Upper lobe of right lung (tissue), 1 donor: Measurements from ENCODE around the gene BTNL3. TPM values are rescaled to one million over a fixed set of nuclear protein-coding genes. Genes with fewer than 3 reads are reported as not detected.

Source experiments
- ATAC-seq: fragments of 200-7000 bp; cut with Tn5 transposase; one replicate; pipeline ENCODE4 v1.9.1; 2020; ENCODE audit warnings: mild to moderate bottlenecking, moderate library complexity
- DNase-seq: peaks from one replicate; pipeline ENCODE4 v3.0.0-alpha.2; 2020
- H3K27ac ChIP-seq: fragments of 200-600 bp; one replicate; pipeline ENCODE4 v1.8.0; 2022
- H3K27me3 ChIP-seq: fragments of 200-600 bp; one replicate; pipeline ENCODE4 v1.8.0; 2022; ENCODE audit warnings: mild to moderate bottlenecking
- H3K36me3 ChIP-seq: fragments of 200-600 bp; one replicate; pipeline ENCODE4 v1.8.0; 2022
- H3K4me1 ChIP-seq: fragments of 200-600 bp; one replicate; pipeline ENCODE4 v1.8.0; 2022
- H3K4me3 ChIP-seq: fragments of 200-600 bp; one replicate; pipeline ENCODE4 v1.8.0; 2022; ENCODE audit warnings: mild to moderate bottlenecking
- H3K9me3 ChIP-seq: fragments of 200-600 bp; one replicate; pipeline ENCODE4 v1.8.0; 2022
- CTCF ChIP-seq: fragments of 200-600 bp; IDR thresholded peaks from one replicate; pipeline ENCODE4 v1.8.0; 2022; ENCODE audit warnings: antibody characterized with exemption
- intact Hi-C: fragments of 100-400 bp; cut with DNase I; formaldehyde crosslinking; loops from one replicate; pipeline ENCODE4 v1.11.0; 2022
- total RNA-seq: library from RNA; stranded (reverse); fragmentation: NEBNext Ultra II Directional; extraction: Animal tissue kit (Norgen Biotek cat#: 25700); gene quantifications from one replicate; pipeline ENCODE4 v1.2.1, GENCODE V29; 2021
- donor health status: DM: no; HTN: yes; CAD: no; lungs with severe emphysema.

Gene BTNL3
- total RNA-seq, 1 donor from 2014 or later = not detected

- no peak for DNase-seq
- ATAC-seq = no peak
- Histone ChIP-seq H3K9me3 (peaks cover 7% of the 10 kb centered on the region), H3K4me3 (no peak overlapping the region), H3K27me3 (no peaks in the 10 kb centered on the region), H3K27ac (no peak overlapping the region), H3K36me3 (no peaks in the 10 kb centered on the region), H3K4me1 (no peaks in the 10 kb centered on the region)
- no peak for TF ChIP-seq CTCF
- intact Hi-C loops = no loop called here
These were observed 35.8 kb downstream of the BTNL3 start for GRCh38 chr5:181024245-181025064.

GRCh38 chr5:181027452-181028031 is 38.9 kb downstream of the BTNL3 start:
- H3K4me1 ChIP-seq = no peaks in the 10 kb centered on the region
- no peak for ATAC-seq
- H3K27me3 ChIP-seq = no peaks in the 10 kb centered on the region
- no peaks in the 10 kb centered on the region for H3K36me3 ChIP-seq
- no peak for TF ChIP-seq CTCF
- no peak overlapping the region for H3K27ac ChIP-seq
- intact Hi-C loops = no loop called here
- peaks cover 2% of the 10 kb centered on the region for H3K9me3 ChIP-seq
- no peak for DNase-seq
- no peak overlapping the region for H3K4me3 ChIP-seq

- no peak for ATAC-seq
- H3K27me3 ChIP-seq = no peaks in the 10 kb centered on the region
- no peaks in the 10 kb centered on the region for H3K4me1 ChIP-seq
- TF ChIP-seq CTCF = no peak
- no peaks in the 10 kb centered on the region for H3K36me3 ChIP-seq
- intact Hi-C loops = no loop called here
- DNase-seq = no peak
- H3K27ac ChIP-seq = no peak overlapping the region
- H3K9me3 ChIP-seq = no peaks in the 10 kb centered on the region
- H3K4me3 ChIP-seq = no peak overlapping the region
These were observed 39.6 kb downstream of the BTNL3 start for GRCh38 chr5:181028032-181028819.

GRCh38 chr5:181031716-181032115 is 43.1 kb downstream of the BTNL3 start:
- Histone ChIP-seq H3K4me3 (no peak overlapping the region), H3K27ac (no peak overlapping the region), H3K9me3 (no peaks in the 10 kb centered on the region), H3K4me1 (no peaks in the 10 kb centered on the region), H3K27me3 (no peaks in the 10 kb centered on the region), H3K36me3 (no peaks in the 10 kb centered on the region)
- no peak for DNase-seq
- TF ChIP-seq CTCF = no peak
- intact Hi-C loops = no loop called here
- ATAC-seq = peak; percentile 14

- H3K27ac ChIP-seq = no peak overlapping the region
- no peaks in the 10 kb centered on the region for H3K4me1 ChIP-seq
- ATAC-seq (peak; percentile 15), DNase-seq (no peak)
- H3K4me3 ChIP-seq = no peak overlapping the region
- TF ChIP-seq CTCF = no peak
- no peaks in the 10 kb centered on the region for H3K9me3 ChIP-seq
- no peaks in the 10 kb centered on the region for H3K27me3 ChIP-seq
- intact Hi-C loops = no loop called here
- no peaks in the 10 kb centered on the region for H3K36me3 ChIP-seq
These were observed 47.6 kb downstream of the BTNL3 start for GRCh38 chr5:181035991-181036815.
